Urothelium cell line (cell line): ENCODE data around the gene S100P.
"Not testable (repeated sequence)": the region's sequence is repeated elsewhere in the genome, so short reads cannot be mapped to it uniquely, and the experiment has no call there.

Experiments
- DNase-seq: peaks from one replicate; pipeline ENCODE4 v3.0.0; 2011; ENCODE audit warnings: low spot score, mixed read lengths
- FAIRE-seq: peaks from 2 replicates; lab custom pipeline; 2011; peaks lifted over from hg19 to GRCh38; lab: Jason Lieb, UNC

S100P gene

GRCh38 chr4:6672541-6673190 is 21.0 kb upstream of the S100P start:
- DNase-seq, FAIRE-seq: not testable (repeated sequence)

DNA sequence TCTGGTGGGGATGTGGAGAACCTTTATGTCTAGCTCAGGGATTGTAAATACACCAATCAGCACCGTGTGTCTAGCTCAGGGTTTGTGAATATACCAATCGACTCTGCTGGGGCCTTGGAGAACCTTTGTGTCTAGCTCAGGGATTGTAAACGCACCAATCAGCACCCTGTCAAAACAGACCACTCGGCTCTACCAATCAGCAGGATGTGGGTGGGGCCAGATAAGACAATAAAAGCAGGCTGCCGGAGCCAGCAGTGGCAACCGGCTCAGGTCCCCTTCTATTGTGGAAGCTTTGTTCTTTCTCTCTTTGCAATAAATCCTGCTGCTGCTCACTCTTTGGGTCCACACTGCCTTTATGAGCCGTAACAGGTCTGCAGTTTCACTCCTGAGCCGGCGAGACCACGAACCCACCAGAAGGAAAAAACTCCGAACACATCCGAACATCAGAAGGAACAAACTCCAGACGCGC is 20.5 kb upstream of the S100P start:
- DNase-seq: not testable (repeated sequence)

DNA sequence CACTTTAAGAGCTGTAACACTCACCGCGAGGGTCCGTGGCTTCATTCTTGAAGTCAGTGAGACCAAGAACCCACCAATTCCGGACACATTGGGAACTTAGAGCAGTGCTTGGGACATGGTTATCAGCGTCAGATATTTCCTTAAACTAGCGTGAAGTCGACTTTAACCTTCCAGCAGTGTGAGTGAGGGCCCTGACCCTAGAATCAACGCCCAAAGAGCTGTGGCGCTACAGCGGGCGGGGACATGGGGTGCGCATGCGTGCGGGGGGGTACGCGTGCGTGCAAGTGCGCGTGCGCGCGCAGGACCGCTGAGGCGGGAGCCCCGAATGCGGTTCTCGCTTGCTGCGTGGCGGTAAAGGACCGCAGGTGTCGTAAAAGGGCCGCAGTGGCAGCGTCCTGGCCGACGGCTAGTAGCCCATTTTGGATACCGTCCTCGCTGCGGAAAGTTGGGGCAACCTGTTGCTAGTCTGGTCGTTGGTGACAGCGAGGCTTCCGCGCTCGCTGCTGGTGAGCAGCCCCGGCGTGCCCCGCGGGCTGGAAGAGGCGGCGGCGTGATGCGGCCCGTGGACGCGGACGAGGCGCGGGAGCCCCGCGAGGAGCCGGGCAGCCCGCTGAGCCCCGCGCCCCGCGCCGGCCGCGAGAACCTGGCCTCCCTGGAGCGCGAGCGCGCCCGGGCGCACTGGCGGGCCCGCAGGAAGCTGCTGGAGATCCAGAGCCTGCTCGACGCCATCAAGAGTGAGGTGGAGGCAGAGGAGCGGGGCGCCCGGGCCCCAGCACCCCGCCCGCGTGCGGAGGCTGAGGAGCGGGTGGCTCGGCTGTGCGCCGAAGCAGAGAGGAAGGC is 19.8 kb upstream of the S100P start:
- FAIRE-seq (no peak), DNase-seq (no peak)

More for the DNA sequence above, 20.5 kb upstream of the S100P start:
- FAIRE-seq: not testable (repeated sequence)

- DNase-seq (no peak), FAIRE-seq (no peak)
These were observed 19.1 kb upstream of the S100P start for GRCh38 chr4:6674500-6675149.

DNA sequence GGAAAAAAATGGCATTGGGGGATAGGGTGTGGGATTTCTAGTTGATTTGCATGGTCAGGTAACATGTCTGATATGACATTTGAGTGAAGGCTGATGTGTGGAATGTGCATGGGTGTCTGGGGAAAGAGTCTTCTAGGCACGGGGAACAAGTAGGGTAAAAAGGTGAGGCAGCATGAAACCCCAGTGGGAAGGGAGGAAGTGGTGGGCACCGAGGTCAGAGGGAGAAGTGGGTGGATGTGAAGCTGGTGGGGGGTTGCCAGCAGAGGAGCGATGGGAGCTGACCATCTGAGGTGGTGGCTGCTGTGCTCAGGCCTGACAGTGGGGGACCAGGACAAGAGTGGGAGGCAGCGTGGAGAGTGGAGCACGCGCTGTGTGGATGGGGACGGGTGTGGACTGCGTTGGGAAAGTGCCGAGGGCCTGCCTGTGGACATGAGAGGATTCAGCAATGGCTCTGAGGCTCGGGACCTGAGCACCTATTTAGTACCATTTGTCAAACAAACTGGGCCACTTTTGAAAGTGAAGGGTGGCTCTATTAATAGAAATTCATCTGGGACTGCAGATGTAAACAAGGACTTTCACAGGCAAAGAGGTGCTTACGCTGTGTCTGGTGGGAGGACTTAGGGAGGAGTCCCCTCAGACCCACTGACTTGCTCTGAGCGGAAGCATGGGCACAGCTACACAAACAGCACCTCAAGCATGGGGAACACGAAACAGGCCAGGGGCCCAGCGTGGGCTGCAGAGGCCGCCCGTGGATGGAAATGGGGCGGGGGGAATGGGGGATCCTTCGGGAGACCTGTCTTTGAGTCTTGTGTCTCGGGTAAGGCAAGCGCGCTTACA is 16.7 kb upstream of the S100P start:
- DNase-seq (no peak), FAIRE-seq (no peak)

GRCh38 chr4:6680372-6681034 is 13.2 kb upstream of the S100P start:
- no peak for DNase-seq
- FAIRE-seq: no peak

- FAIRE-seq (no peak), DNase-seq (no peak)
These were observed 12.5 kb upstream of the S100P start for GRCh38 chr4:6681191-6681590.

GRCh38 chr4:6682862-6683590 is 10.7 kb upstream of the S100P start:
- no peak for DNase-seq
- no peak for FAIRE-seq

- no peak for DNase-seq
- FAIRE-seq: no peak
These were observed 9.0 kb upstream of the S100P start for GRCh38 chr4:6684656-6685055.

DNA sequence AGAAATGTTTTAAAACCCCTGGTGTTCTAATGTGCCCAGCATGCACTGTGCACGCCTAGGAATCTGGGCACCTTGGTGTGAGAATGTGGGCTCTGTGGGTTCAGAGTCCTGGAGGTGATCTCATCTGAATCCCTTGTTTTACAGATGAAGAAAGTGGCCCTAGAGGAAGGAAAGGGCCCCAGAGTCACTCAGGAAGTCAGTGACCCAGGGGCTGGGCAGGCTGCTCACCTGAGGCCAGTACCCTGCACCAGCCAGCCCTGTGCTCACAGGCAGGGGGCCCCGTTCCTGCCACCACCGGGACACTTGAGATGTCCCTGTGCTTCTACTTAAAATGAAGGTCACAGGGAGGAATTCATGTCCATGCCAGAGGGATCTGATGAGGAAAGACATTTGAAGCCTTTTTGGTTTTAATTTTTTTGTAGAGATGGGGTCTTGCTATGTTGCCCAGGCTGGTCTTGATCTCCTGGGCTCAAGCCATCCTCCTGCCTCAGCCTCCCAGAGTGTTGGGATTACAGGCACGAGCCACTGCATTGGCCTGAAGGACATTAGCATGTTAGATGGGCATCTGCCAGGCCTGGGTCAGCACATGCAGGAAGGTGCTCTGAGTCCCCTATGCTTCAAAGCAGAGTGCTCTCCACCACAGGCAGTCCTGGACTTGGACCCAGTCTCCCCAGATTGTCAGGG is 7.4 kb upstream of the S100P start:
- FAIRE-seq (no peak), DNase-seq (no peak)

- no peak for FAIRE-seq
- DNase-seq: no peak
These were observed 5.5 kb upstream of the S100P start for GRCh38 chr4:6687947-6688878.

- DNase-seq (peak; percentile 92), FAIRE-seq (no peak)
These were observed 4.7 kb upstream of the S100P start for GRCh38 chr4:6688879-6689505.

- FAIRE-seq (no peak), DNase-seq (no peak)
These were observed 4.1 kb upstream of the S100P start for GRCh38 chr4:6689506-6689960.

- no peak for FAIRE-seq
- DNase-seq: no peak
These were observed 1.3 kb upstream of the S100P start for GRCh38 chr4:6692379-6692778.

- FAIRE-seq (no peak), DNase-seq (no peak)
These were observed 872 bp upstream of the S100P start for GRCh38 chr4:6692806-6693205.

DNA sequence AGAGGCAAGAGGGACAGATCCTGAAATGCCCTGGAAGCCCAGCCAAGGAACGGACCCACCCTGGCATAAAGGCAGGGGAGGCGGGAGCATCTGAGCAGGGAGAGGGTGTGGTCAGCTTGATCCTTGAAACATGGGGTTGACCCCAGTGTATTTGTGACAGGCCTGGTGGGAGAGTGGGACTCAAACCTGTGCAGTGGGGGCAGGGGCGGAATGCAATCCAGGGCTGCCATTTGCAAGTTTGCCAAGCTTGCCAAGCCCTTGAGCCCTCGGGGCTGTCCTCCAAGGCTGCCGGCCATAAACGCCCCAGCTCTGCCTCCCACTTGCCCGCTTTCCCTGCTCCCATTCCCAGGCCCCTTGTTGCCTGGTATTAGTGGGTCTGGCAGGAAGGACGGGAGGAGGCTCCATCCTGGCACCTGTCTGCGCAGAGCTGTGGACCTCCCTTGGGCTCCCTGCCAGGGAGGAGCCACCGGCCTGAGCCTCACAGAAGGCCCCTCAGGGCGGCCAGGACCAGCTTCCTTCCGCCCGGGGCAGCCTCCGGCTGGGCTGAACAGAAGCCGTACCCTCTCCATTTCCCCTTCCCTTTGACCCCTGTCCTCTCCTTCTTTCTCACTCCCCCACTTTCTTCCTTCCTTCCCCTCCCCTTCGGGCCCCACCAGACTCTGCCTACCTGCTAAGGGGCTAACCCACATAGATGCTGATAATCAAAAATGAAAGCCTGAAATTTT is 661 bp downstream of the S100P start:
- FAIRE-seq (no peak), DNase-seq (no peak)
